ENCODE results near the gene MBTPS1.

Gene MBTPS1

DNA sequence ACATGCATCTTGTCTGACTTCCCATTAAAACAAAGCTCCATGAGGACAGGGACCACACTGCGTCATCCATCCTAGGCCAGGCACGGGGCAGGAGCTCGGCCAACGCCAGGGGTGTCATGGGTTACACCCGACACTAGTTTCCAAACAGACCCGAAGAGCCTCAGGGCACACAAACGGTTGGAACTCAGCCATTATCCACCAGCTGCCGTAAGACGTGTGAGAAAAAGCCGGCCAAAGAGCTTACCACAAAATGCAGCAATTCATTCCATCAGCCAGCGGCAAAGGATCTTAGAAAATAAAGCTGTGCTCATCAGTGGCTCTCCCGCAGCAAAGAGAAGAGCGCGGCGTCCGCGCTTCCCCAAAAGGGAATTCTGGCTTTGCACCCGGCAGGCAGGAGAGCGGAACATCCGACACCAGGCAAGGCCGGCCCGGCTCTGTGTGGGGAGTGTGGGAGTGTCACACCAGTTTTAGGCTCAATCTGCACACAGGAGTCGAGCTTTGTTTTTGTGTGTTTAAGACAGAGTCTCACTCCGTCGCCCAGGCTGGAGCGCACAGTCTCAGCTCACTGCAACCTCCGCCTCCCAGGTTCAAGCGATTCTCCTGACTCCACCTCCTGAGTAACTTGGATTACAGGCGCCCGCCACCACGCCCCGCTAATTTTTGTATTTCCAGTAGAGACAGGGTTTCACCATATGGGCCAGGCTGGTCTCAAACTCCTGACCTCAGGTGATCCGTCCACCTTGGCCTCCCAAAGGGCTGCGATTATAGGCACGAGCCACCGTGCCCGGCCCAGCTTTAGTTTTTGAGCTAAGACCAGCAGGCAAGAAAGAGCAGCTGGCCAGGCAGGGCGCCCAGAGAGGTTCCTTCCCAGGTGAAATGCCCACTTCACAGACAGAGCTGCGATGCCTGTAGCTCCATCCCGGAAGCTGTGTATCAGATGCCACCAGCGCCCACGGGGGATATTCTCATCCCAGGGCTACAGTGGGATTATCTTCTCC is 75.6 kb downstream of the MBTPS1 start:
- no peak for ATAC-seq
- no peak for TF ChIP-seq ESRRG (CRISPR knock-in tag; IDR thresholded peaks at IDR 0.05)
- TF ChIP-seq, protein P1, sequence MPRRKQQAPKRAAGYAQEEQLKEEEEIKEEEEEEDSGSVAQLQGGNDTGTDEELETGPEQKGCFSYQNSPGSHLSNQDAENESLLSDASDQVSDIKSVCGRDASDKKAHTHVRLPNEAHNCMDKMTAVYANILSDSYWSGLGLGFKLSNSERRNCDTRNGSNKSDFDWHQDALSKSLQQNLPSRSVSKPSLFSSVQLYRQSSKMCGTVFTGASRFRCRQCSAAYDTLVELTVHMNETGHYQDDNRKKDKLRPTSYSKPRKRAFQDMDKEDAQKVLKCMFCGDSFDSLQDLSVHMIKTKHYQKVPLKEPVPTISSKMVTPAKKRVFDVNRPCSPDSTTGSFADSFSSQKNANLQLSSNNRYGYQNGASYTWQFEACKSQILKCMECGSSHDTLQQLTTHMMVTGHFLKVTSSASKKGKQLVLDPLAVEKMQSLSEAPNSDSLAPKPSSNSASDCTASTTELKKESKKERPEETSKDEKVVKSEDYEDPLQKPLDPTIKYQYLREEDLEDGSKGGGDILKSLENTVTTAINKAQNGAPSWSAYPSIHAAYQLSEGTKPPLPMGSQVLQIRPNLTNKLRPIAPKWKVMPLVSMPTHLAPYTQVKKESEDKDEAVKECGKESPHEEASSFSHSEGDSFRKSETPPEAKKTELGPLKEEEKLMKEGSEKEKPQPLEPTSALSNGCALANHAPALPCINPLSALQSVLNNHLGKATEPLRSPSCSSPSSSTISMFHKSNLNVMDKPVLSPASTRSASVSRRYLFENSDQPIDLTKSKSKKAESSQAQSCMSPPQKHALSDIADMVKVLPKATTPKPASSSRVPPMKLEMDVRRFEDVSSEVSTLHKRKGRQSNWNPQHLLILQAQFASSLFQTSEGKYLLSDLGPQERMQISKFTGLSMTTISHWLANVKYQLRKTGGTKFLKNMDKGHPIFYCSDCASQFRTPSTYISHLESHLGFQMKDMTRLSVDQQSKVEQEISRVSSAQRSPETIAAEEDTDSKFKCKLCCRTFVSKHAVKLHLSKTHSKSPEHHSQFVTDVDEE (CRISPR knock-in tag; IDR thresholded peaks at IDR 0.05) = no peak
- no peak for TF ChIP-seq ZNF70 (CRISPR knock-in tag; IDR thresholded peaks at IDR 0.05)
- TF ChIP-seq ISL1 (CRISPR knock-in tag; IDR thresholded peaks at IDR 0.05) = no peak
- TF ChIP-seq, protein P2, sequence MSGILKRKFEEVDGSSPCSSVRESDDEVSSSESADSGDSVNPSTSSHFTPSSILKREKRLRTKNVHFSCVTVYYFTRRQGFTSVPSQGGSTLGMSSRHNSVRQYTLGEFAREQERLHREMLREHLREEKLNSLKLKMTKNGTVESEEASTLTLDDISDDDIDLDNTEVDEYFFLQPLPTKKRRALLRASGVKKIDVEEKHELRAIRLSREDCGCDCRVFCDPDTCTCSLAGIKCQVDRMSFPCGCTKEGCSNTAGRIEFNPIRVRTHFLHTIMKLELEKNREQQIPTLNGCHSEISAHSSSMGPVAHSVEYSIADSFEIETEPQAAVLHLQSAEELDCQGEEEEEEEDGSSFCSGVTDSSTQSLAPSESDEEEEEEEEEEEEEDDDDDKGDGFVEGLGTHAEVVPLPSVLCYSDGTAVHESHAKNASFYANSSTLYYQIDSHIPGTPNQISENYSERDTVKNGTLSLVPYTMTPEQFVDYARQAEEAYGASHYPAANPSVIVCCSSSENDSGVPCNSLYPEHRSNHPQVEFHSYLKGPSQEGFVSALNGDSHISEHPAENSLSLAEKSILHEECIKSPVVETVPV (CRISPR knock-in tag; IDR thresholded peaks at IDR 0.05) = no peak
- no peak for TF ChIP-seq PPARA (CRISPR knock-in tag; IDR thresholded peaks at IDR 0.05; ENCODE audit: borderline replicate concordance)
- no peak for TF ChIP-seq BACH2 (CRISPR knock-in tag; IDR thresholded peaks at IDR 0.05; ENCODE audit: borderline replicate concordance)
- TF ChIP-seq ZNF8 (CRISPR knock-in tag; IDR thresholded peaks at IDR 0.05) = no peak
- TF ChIP-seq ZFP3 (CRISPR knock-in tag; IDR thresholded peaks at IDR 0.05) = no peak
- TF ChIP-seq, protein P3, sequence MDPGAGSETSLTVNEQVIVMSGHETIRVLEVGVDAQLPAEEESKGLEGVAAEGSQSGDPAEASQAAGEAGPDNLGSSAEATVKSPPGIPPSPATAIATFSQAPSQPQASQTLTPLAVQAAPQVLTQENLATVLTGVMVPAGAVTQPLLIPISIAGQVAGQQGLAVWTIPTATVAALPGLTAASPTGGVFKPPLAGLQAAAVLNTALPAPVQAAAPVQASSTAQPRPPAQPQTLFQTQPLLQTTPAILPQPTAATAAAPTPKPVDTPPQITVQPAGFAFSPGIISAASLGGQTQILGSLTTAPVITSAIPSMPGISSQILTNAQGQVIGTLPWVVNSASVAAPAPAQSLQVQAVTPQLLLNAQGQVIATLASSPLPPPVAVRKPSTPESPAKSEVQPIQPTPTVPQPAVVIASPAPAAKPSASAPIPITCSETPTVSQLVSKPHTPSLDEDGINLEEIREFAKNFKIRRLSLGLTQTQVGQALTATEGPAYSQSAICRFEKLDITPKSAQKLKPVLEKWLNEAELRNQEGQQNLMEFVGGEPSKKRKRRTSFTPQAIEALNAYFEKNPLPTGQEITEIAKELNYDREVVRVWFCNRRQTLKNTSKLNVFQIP (CRISPR knock-in tag; IDR thresholded peaks at IDR 0.05; ENCODE audit: borderline replicate concordance, low read depth) = no peak
- no peak for TF ChIP-seq OSR1 (CRISPR knock-in tag; IDR thresholded peaks at IDR 0.05)
- TF ChIP-seq, protein P4, sequence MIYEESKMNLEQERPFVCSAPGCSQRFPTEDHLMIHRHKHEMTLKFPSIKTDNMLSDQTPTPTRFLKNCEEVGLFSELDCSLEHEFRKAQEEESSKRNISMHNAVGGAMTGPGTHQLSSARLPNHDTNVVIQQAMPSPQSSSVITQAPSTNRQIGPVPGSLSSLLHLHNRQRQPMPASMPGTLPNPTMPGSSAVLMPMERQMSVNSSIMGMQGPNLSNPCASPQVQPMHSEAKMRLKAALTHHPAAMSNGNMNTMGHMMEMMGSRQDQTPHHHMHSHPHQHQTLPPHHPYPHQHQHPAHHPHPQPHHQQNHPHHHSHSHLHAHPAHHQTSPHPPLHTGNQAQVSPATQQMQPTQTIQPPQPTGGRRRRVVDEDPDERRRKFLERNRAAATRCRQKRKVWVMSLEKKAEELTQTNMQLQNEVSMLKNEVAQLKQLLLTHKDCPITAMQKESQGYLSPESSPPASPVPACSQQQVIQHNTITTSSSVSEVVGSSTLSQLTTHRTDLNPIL (CRISPR knock-in tag; IDR thresholded peaks at IDR 0.05; ENCODE audit: low read depth) = no peak
- TF ChIP-seq, protein P5, sequence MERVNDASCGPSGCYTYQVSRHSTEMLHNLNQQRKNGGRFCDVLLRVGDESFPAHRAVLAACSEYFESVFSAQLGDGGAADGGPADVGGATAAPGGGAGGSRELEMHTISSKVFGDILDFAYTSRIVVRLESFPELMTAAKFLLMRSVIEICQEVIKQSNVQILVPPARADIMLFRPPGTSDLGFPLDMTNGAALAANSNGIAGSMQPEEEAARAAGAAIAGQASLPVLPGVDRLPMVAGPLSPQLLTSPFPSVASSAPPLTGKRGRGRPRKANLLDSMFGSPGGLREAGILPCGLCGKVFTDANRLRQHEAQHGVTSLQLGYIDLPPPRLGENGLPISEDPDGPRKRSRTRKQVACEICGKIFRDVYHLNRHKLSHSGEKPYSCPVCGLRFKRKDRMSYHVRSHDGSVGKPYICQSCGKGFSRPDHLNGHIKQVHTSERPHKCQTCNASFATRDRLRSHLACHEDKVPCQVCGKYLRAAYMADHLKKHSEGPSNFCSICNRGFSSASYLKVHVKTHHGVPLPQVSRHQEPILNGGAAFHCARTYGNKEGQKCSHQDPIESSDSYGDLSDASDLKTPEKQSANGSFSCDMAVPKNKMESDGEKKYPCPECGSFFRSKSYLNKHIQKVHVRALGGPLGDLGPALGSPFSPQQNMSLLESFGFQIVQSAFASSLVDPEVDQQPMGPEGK (CRISPR knock-in tag; IDR thresholded peaks at IDR 0.05; ENCODE audit: borderline replicate concordance) = no peak
- no peak for TF ChIP-seq CSDC2 (CRISPR knock-in tag; IDR thresholded peaks at IDR 0.05)
- TF ChIP-seq ZC3H10 (CRISPR knock-in tag; IDR thresholded peaks at IDR 0.05) = no peak
- TF ChIP-seq ZNF565 (CRISPR knock-in tag; conservative IDR thresholded peaks at IDR 0.05; ENCODE audit: low read depth) = no peak
- TF ChIP-seq TOX (CRISPR knock-in tag; IDR thresholded peaks at IDR 0.05; ENCODE audit: borderline replicate concordance) = no peak
- no peak for TF ChIP-seq RARB (CRISPR knock-in tag; IDR thresholded peaks at IDR 0.05)
- no peak for TF ChIP-seq GLIS3 (CRISPR knock-in tag; IDR thresholded peaks at IDR 0.05)

DNA sequence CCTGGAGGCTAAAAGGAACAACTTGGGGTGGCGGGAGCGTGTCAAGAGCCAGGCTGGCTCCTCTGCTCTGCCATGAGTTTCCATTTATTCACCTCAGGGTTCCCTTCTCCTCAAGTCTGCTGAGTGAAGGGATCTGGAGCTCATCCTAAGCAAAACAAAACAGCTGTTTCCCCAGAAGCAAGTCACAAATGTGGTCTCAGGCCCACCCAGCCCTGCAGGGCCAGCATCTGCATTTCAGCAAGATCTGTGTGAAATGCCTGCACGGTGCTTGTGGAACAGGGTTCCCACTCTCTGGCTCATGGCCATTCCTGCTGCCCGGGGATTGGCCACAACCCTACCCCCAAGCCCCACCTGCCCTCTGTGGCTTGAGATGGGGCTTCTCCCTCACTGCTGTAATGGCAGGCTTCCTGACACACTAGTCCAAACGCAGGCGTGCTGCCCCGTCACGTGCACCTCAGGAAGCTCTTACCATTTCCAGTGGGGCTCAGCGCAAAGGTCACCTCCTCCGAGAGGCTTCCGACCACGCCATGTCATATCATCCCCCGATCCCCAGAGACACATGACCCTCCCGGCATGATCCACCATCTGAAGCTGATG is 76.4 kb downstream of the MBTPS1 start:
- ATAC-seq = no peak
- TF ChIP-seq ESRRG (CRISPR knock-in tag; IDR thresholded peaks at IDR 0.05) (no peak), RARB (CRISPR knock-in tag; IDR thresholded peaks at IDR 0.05) (no peak), SNAI2 (CRISPR knock-in tag; IDR thresholded peaks at IDR 0.05) (no peak), ZFP30 (CRISPR knock-in tag; IDR thresholded peaks at IDR 0.05) (no peak), CSDC2 (CRISPR knock-in tag; IDR thresholded peaks at IDR 0.05) (no peak), ZNF565 (CRISPR knock-in tag; conservative IDR thresholded peaks at IDR 0.05; ENCODE audit: low read depth) (no peak), PPARA (CRISPR knock-in tag; IDR thresholded peaks at IDR 0.05; ENCODE audit: borderline replicate concordance) (no peak)
- TF ChIP-seq, protein P4 (CRISPR knock-in tag; IDR thresholded peaks at IDR 0.05; ENCODE audit: low read depth) = no peak
- TF ChIP-seq, protein P5 (CRISPR knock-in tag; IDR thresholded peaks at IDR 0.05; ENCODE audit: borderline replicate concordance) = no peak
